Right forelimb (tissue), 1 donor: Measurements from ENCODE around the gene FRMD4A.
A peak's percentile ranks its signal among the peaks of the same experiment; 100 is the strongest.
"Not testable (repeated sequence)": the region's sequence is repeated elsewhere in the genome, so short reads cannot be mapped to it uniquely, and the experiment has no call there.

Source experiments
- DNase-seq: peaks from one replicate; pipeline ENCODE4 v3.0.0-alpha.2; 2018

FRMD4A gene

DNA sequence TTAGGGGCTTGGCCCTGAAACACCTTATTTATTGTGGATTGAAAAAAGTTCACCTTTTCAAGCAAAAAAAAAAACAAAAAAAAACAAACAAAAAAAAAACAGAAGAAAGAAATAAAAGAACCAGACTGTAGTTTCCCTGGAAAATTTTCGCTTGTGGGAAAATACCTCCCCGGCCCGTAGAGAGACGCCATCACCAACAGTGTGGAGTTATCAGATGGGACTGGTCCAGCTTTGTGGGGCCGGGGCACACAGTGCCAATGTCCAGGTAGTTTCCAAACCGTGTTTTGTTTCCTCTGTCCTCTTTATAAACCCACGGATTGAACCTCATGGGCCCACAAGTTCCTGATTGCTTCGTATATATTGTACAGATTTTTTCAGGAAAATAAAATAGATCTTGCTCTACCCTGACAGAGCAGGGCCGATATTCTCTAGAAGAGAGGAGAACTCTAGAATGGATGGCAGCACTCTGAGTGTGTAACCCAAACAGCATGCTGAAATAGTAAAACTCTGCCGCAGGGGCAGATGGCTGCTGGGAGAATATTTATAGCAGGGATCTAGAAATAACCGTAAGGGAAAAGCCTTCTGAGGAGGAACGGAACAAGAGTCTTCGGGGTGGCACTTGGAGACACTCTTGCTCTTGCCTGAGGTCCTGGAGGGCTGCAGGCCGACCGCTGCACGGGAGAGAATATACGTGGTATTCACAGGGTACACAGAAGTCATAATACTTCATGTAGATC, 241.0 kb downstream of the FRMD4A start:
- DNase-seq = no peak

DNA sequence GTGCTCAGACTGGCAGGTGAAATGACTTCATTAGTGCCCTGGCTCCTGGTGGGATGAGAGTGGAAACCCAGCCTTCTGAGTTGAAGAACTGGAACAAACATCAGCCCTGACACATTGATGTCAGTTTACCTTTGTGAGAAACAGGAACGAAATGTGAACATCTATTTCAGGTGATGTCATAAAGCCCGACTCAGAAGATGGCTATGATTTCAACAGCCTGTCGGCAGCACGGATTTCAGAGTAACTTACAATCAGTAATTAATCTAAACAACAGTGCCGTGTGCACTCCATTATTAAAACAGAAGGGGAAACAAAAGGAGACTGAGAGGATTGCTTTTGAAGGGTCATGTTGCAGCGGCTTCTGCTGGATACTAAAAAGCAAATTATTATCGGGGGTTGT, 243.2 kb downstream of the FRMD4A start:
- no peak for DNase-seq

- no peak for DNase-seq
Observed at GRCh38 chr10:14086596-14086995, 244.1 kb downstream of the FRMD4A start.

DNA sequence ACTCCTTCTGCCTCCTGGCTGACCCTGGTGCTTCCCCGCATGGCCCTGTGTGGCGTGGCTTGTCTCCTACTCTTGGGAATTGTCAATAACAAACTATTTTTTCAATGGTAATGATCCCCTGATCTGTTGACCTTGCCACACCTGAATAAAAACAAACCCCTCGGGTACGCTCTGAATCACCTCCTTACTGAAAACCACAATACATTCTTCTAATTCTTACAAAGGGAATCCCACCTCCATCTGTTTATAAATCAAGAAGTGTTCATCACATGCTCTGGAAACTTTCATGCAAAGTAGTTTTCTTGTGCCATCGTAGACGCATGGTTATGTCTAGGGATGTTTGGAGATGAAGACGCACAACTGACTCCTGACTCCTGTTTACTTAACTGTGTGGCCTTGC, 245.8 kb downstream of the FRMD4A start:
- DNase-seq = no peak

GRCh38 chr10:14080795-14081194, 249.9 kb downstream of the FRMD4A start:
- DNase-seq = no peak

DNA sequence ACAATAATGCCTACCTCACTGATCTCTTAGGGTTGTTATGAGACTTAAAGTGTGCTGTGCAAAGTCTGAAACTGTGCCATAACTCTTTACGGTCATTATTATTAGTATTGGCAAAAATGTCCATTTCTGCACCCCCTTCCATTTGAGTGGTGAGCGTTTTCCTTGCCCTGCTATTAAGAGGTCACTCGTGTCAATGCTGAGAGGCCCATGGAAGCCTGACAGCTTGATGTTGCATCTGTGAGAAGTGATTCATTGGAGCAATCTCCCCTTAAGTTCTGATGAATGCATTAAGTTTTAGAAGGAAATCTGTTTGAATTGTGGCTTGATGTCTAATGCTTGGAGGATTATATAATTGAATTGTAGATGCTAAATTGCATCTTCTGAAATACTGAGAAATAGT, 253.3 kb downstream of the FRMD4A start:
- DNase-seq = no peak

DNA sequence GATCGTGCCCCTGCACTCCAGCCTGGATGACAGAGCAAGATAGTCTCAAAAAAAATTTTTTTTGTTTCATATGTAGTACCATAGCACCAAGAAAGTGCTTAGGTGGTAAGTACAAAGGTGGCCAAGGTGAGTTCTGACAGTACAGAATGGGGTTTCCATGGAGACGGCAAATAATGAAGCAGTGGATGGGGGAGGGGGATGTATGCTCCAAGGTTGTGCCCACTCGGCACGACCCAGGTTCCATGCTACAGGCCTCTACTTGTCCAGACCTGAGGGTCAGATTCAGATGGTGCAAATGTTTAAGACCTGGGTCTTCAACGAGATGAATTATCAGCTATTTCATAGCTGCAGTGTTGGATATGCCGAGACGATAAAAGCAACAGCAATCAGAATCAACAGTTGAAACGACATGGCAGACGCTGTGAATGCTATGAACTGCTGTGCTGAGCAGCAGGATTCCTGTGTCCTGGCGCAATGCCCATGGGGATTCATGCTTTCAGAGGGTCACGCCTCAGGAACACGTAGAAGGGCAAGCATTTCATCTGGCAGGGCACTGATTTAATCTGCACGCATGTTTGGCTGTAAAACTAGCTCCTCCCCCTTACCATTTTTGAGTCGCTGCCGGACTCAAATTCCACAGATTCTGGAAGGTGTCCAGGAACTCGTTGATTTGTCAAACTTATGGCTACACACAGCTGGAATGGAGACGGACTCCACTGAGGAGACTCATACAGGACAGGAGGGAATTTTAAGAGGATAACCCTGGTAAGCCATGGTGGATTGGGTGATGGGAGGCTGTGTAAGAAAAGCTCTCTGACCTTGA, 256.5 kb downstream of the FRMD4A start:
- DNase-seq = peak; percentile 85

DNA sequence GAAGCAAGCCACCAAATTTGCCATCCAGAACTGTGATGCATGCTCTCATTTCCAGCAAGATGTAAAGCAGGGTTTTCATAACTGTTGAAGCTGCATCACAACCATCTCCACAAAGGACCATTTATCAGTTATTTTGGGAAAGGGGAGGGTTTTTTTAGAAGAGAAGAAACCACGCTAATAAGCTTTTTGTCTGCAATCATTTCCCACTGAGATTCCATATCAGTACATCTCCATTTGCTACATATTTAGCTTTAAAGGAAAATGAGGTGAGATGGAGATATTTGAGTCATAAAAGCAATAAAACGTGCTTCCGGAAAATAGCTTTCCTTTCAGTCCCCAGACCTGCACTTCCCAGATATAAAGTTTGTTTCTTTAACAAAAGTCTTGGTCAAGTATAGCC, 258.2 kb downstream of the FRMD4A start:
- no peak for DNase-seq

DNA sequence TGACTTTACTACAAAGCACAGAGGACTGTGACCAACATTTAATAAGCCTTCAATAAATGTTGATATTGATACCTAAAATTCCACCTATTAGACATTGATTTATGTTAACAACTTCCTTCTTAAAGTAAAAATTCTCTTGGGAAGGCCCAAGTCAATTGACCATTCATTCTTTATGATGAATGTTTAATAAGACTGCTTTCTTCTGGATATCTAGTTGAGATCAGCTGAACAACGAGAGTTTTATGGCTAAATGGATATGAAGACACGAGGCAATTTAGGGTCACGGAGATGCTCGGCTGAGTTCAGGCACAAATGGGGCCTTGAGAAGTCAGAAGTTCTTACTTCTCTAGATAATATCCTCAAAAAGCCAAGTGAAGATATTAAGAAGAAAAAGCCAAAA, 258.8 kb downstream of the FRMD4A start:
- no peak for DNase-seq

- no peak for DNase-seq
Observed at GRCh38 chr10:14068601-14069250, 262.0 kb downstream of the FRMD4A start.

DNA sequence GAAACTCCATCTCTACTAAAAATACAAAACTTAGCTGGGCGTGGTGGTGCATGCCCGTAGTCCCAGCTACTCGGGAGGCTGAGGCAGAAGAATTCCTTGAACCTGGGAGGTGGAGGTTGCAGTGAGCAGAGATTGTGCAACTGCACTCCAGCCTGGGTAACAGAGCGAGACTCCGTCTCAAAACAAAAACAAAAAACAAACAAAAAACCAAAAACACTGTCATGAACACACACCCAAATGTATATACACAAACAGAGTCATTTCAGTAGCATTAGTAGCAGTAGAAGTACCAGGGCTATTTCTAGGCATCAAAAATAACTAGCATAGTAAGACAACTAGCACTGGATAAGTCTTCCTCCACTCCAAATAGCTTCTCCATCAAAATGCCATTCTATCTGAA, 263.1 kb downstream of the FRMD4A start:
- not testable (repeated sequence) for DNase-seq

GRCh38 chr10:14066106-14066505, 264.6 kb downstream of the FRMD4A start:
- DNase-seq = no peak

- no peak for DNase-seq
Observed at GRCh38 chr10:14063531-14064285, 267.0 kb downstream of the FRMD4A start.

GRCh38 chr10:14062528-14063260, 268.0 kb downstream of the FRMD4A start:
- DNase-seq = no peak

DNA sequence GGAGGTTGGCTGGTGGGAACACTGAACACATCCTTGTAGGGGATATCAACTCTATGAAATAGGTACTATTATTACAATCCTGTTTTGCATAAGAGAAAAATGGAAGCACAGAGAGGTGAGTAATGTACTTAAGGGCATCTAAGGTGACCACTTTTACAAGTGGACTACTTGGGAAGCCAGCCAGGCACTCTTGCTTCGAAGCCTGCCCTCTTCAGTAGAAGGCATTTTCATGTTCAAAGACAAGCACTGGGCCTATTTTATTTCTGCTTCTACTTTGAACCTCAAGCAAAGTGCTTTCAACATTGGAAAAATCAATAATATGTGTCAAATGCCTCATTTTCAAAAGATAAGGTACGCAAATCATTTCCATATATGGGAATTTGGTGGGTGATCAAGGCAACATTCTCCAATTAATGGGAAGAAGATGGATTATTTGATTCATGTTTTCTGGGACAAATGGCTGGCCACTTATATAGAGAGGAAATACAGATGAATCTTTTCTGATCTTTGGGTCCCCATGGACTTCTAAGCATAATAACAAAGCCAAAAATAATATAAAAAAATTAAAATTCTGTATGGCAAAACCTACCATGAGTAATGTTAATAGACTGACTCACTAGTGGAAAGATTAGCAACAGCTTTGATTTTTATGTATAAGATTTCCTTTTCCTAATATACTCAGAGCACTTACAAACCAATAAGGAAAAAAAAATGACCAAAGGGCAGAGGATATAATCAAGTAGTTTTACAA, 270.2 kb downstream of the FRMD4A start:
- DNase-seq = no peak

DNA sequence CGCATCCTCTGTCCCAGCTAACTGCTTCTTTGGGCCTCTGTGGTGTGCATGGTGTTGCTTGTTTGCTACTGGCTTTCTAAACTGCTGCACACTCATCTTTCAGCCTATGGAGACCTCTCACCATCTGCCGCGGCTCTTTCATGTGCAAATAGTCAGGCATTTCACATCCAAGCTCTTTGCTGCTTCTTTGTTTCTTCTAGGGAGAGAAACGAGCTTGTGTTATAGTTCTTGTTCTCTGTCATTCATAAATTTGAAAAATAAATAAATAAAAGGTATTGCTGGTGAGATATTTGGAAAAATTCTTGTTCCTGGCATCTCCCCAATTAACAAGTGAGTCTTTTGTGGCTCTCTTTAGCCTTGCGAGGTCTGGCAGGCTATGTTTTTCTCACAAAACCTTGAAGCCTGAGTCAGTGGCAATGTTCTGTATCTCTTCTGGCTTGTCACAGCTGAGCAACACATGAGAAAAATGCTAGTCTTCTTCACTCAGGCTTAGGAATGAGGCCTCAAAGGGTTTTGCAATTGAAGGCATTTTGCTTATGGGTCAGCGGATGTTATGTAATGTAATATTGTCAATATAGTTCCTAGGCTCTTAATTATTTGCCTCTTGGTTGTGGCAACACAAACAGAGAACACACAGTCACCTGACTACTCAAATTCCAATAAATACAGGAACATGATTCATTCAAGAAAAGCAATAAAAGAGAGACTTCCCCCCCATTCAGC, 274.0 kb downstream of the FRMD4A start:
- no peak for DNase-seq

GRCh38 chr10:14052931-14053330, 277.8 kb downstream of the FRMD4A start:
- DNase-seq = no peak

DNA sequence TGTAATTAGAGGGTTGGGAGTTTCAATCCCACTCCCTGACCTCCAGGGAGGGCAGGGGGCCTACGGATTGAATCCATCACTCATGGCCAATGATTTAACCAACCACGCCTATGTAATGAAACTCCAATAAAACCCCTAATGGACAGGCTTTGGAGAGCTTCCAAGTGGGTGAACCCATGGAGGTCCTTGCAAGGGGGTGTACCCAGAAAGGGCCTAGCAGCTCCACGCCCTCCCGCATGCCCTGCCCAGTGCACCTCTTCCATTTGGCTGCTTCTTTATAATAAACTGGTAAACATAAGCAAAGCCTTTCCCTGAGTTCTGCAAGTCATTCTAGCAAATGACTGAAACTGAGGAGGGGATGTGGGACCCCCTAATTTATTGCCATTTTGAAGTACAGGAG, 280.1 kb downstream of the FRMD4A start:
- no peak for DNase-seq

DNA sequence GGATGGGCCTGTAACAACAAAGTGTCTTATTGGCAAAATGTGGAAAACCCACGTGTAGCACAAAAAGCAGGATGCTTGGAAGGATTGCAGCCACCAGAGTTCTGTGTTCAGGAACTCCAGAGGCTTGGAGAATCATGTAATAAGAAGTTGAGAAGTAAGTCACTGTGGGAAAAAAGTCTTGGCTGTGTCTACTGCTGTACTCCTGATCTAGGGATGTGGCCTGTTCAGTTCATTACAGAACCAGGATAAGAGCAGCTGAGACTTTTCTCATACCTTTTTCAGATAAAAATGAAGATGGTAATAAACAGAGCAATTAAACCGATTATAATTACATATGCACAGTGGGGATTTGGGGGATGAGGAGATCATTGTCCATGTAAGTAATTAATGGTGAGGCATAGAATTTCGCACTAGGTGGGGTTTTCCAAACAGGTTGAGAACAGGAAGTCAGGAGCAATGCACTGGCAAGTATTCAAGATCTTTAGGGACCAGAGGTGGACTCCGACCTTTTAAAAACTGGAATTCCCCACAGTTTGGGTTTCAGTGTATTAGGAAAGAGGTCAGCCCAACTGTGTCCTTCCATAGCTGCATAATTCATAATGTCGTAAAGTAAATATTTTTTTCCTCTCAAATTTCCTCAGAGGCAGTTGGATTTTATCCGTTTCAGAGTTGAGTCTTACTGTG, 281.7 kb downstream of the FRMD4A start:
- no peak for DNase-seq

- no peak for DNase-seq
Observed at GRCh38 chr10:14047431-14047830, 283.3 kb downstream of the FRMD4A start.
